ENCODE measurements around the gene CGN.
"Not testable (repeated sequence)": the region's sequence is repeated elsewhere in the genome, so short reads cannot be mapped to it uniquely, and the experiment has no call there.

CGN gene

GRCh38 chr1:151499930-151500329 is 11.3 kb upstream of the CGN start:
- no peak for DNase-seq (ENCODE audit: low spot score)

- DNase-seq (ENCODE audit: low spot score): no peak
These were observed 9.7 kb upstream of the CGN start for GRCh38 chr1:151501474-151501873.

DNA sequence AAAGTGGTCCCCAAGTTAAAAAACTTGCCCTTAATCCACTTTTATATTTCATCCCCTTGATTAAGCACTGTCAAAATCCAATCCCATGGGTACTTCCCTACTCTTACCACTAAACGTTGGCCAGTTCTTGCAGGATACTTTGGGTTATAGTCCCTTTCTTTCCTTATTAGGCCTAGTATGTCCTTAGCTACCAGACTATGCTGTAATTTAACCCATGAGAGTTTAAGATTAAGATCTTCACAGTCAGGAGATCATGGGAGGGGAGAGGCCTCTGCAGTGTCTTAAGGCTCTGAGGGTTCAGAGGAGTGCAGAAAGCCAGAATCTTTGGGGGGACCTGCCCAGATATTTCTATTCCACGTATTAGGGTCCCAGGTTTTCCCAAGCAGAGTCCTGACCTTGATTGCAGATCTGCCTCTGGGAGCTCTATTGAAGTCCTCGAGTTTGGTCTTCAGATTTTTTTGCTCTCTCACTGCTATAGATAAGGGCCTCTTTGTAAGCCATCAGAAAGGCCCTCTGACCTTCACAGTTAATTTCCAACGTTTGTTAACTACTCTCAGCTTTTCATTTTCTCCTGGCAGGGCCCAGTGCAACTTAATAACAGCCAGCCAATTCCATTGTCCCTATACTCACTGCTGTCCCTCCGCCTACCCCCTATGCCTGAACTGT is 9.0 kb upstream of the CGN start:
- DNase-seq (ENCODE audit: low spot score): no peak

DNA sequence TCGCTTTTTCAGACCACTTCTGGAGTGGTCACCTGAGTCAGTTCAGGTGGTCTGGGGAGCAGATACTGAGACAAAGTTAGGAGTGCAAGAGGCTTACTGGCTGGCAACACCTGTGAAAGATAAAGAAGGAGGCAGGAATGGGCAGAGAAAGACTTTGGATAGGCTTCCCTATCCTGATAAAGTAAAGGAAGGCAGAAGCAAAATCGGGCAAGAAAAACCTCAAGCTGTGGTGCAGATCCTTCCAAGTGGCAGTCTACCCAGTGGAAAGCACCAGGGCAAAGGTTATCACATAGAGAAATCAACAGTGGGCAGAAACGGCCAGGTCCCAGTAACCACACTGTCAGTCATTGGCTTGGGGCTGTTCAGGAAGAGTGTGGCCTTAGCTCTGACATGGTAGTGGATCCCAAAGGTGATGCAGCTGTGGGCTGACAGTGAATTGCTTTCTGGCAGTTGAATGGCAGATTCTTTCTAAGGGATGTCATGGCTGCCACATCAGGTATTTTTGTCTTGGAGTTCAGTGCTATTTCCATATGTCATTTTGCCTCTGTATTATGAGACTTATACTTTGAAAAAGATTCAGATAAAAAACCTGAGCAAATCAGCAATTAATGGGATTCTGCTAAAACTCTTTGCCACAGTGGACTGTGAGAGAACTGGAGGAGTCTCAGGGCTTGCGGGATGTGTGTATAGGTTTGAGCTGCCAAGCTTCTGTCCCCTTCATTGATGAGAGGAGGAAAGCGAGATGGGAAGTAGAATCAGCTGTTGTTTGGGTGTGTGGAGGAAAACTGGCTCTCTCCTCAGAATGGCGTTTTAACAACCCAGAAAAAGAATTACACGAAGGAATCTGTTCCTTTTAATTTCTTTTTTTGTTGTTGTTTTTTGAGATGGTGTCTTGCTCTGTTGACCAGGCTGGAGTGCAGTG is 8.1 kb upstream of the CGN start:
- no peak for DNase-seq (ENCODE audit: low spot score)

DNA sequence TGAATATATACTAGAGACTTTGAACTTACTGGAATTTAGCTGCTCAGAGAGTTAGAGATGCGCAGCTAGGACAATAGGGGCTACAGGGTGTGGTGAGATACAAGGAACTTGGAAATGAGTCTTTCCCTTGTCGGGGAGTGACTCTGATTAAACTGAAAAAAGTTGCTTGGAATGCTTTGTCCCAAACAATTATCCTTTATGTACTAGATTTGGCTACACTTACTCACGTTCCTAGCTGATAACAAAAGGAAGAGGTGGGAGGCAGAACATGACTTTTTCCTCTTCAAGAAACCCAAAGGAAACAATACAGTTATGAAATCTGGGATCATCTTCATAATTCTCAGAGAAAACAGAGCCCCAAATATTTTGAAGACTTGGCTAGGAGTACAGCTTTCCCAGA is 6.9 kb upstream of the CGN start:
- no peak for DNase-seq (ENCODE audit: low spot score)

DNA sequence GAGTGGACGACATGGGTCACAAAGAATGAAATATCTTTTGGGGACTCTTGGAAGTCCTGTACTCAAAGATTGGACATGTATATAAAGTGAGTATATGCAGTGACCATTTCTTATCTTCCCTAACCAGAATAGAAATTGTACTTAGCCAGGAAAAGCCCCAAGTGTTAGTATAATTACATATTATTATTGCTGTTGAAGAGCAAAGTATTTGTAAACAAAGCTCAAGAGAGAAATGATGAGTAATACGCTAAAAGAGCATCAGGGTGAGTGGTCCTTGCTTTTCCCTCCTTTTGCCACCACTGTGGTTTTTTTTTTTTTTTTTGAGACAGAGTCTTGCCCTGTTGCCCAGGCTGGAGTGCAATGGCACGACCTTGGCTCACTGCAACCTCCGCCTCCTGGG is 6.4 kb upstream of the CGN start:
- DNase-seq (ENCODE audit: low spot score): no peak

GRCh38 chr1:151508833-151509232 is 2.4 kb upstream of the CGN start:
- no peak for DNase-seq (ENCODE audit: low spot score)

- DNase-seq (ENCODE audit: low spot score): no peak
These were observed 1.7 kb upstream of the CGN start for GRCh38 chr1:151509350-151510019.

DNA sequence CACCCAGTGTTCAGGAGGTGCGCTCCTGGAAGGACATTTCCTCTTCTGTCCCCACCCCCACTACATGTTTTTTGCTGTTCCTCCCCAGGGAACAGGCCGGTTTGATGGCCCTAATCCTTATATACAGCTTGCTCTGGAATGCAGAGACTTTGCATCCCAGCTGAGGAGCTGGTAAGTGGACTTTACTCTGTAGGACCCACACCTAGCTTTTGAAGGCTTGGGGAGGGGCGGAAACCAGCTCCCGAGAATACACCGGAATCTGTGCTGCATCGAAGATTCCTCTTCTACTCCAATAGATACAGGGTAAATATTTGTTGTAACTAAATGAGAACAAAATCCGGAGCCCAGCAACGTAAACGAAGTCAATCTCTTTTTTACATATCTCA is 1.2 kb upstream of the CGN start:
- DNase-seq (ENCODE audit: low spot score): no peak

- DNase-seq (ENCODE audit: low spot score): no peak
These were observed 602 bp upstream of the CGN start for GRCh38 chr1:151510614-151510956.

DNA sequence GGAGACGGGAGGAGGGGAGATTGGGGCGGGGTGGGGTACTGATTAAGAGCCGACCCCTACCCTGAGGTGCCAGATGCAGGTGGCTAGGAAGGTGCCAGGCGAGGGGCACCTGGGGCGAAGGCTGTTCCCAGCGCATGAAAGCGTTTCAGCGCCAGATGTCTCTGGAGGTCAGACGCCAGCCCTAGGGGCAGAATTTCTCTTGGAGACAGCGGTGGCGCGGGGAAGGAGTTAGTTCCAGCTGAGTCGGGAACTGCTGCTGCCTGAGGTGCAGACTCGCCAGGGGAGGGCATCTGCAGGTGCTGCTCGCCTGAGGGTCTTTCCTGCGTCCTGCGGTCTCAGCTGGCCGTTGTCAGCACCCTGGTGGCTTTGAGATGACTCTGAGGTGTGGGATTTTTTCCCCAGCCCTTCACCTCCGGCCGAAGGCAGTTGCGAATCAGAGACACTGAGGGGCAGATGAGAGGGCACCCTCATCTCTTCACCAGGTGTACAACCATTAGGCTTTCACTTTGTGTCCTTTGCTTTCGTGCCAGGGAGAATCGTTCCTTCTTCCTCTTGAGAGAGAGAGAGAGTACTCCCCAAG is 539 bp downstream of the CGN start:
- DNase-seq (ENCODE audit: low spot score): peak; percentile 23

GRCh38 chr1:151512326-151512725 is 1.1 kb downstream of the CGN start:
- no peak for DNase-seq (ENCODE audit: low spot score)

- DNase-seq (ENCODE audit: low spot score): no peak
These were observed 1.8 kb downstream of the CGN start for GRCh38 chr1:151512801-151513625.

DNA sequence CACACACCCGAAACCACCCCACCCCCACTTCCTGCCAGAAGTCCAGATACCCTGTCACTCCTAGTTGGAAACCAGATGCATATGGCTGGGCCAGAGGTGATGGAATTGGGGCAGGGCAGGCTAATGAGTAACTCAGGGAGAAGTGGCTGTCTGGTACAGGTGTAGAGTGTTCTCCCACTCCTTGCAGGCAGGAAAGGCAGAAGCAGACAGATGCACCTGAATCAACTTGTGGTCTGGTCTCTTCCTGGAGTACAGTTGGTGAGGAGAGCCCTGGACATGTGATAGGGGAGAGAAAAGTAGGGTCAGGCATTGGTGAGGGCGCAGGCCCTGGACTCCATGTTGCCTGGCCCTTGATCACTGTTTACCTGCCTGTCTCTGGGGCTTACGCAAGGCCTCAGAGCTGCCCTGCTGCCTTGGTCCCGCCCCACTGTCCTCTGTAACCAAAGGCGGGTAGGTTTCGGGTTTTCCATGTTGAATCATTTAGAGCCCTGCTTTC is 2.5 kb downstream of the CGN start:
- DNase-seq (ENCODE audit: low spot score): no peak

DNA sequence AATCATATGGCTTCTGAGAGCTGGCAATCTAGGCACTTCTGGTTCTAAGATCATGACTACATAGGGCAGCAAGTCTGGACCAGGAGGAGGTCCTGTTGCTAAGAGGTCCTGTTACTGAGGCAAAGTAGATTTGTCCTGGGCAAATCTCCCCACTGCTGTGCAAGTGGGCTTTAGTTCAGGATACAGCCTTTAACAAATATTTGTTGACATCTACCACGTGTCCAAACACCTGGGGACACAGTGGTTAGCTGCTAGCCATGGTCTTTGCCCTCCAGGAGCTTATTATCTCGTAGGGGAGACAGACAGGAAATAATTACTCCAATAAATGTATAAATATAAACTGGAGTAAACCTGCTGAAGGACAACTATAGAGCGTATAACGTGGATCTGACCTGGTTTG is 3.2 kb downstream of the CGN start:
- no peak for DNase-seq (ENCODE audit: low spot score)

DNA sequence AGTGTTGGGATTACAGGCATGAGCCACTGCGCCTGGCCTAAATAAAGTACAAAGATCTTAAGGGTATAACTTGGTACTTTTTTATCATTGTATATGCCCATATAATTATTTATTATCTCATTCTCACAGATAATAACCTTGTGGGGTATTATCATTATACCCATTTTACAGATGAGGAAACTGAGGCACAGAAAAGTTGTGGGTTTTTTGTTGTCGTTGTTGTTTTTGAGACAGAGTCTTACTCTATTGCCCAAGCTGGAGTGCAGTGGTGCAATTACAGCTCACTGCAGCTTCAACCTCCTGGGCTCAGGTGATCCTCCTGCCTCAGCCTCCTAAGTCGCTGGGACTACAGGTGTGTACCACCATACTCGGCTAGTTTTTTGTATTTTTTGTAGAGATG is 4.1 kb downstream of the CGN start:
- DNase-seq (ENCODE audit: low spot score): no peak

DNA sequence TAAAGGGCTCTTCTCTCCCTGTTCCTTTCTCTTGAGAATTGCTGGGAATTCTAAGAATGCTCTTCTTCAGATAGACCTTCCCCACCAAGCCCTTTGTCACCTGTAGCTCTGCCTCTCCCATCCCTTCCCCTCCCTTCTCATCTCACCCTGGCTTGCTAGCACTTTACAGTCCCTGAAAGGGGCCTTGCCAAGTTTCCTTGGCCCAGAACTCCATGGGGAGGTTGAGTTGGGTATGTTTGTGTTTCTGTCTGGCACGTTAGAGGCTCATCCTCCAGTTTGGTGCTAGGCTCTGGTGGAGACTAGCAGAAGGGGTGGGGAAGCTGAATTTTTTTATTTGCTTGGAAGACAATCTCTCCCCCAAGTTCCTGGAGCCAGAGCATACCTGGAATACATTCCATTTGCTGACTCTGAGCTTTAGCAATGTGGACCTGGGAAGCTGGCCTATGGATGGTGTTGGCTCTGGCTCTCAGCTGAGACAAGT is 4.9 kb downstream of the CGN start:
- no peak for DNase-seq (ENCODE audit: low spot score)

DNA sequence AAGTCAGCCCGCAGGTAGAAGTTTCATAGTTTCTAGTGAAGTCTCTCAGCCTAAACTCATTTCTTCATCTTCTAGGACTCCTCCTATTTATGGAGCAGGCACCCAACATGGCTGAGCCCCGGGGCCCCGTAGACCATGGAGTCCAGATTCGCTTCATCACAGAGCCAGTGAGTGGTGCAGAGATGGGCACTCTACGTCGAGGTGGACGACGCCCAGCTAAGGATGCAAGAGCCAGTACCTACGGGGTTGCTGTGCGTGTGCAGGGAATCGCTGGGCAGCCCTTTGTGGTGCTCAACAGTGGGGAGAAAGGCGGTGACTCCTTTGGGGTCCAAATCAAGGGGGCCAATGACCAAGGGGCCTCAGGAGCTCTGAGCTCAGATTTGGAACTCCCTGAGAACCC is 7.2 kb downstream of the CGN start:
- no peak for DNase-seq (ENCODE audit: low spot score)

DNA sequence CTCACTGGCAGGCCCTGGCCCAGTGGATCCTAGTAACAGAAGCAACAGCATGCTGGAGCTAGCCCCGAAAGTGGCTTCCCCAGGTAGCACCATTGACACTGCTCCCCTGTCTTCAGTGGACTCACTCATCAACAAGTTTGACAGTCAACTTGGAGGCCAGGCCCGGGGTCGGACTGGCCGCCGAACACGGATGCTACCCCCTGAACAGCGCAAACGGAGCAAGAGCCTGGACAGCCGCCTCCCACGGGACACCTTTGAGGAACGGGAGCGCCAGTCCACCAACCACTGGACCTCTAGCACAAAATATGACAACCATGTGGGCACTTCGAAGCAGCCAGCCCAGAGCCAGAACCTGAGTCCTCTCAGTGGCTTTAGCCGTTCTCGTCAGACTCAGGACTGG is 7.7 kb downstream of the CGN start:
- no peak for DNase-seq (ENCODE audit: low spot score)

- no peak for DNase-seq (ENCODE audit: low spot score)
These were observed 8.5 kb downstream of the CGN start for GRCh38 chr1:151519667-151520066.

GRCh38 chr1:151520359-151520758 is 9.2 kb downstream of the CGN start:
- no peak for DNase-seq (ENCODE audit: low spot score)

DNA sequence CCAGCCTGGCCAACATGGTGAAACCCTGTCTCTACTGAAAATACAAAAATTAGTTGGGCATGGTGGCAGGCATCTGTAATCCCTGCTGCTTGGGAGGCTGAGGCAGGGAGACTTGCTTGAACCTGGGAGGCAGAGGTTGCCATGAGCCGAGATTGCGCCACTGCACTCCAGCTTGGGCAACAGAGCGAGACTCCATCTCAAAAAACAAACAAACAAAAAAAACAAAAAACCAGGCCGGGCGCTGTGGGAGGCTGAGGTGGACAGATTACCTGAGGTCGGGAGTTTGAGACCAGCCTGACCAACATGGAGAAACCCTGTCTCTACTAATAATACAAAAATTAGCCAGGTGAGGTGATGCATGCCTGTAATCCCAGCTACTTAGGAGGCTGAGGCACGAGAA is 11.2 kb downstream of the CGN start:
- DNase-seq (ENCODE audit: low spot score): not testable (repeated sequence)
